GM12891 (cell line): ENCODE measurements around the gene MARCKS.
A peak's percentile ranks its signal among the peaks of the same experiment; 100 is the strongest.
"Not testable (repeated sequence)": the region's sequence is repeated elsewhere in the genome, so short reads cannot be mapped to it uniquely, and the experiment has no call there.

Experiments used
- DNase-seq: peaks from one replicate; pipeline ENCODE4 v3.0.0; 2011; ENCODE audit warnings: low spot score; ENCODE audit not compliant: insufficient read length
- FAIRE-seq: peaks from 2 replicates; lab custom pipeline; 2011; peaks lifted over from hg19 to GRCh38; lab: Jason Lieb, UNC
- PAX5 ChIP-seq: IDR thresholded peaks from 2 replicates; pipeline ENCODE4 v1.6.1; 2011; ENCODE audit warnings: low read length, moderate library complexity, mild to moderate bottlenecking; ENCODE audit not compliant: insufficient read depth, severe bottlenecking
- POLR2A ChIP-seq: IDR thresholded peaks from 2 replicates; pipeline ENCODE4 v1.6.1; 2011; ENCODE audit warnings: low read depth, low read length, control low read depth
- POLR2AphosphoS5 ChIP-seq: IDR thresholded peaks from 2 replicates; pipeline ENCODE4 v1.6.1; 2011; ENCODE audit warnings: low read depth, low read length, control low read depth
- POU2F2 ChIP-seq: IDR thresholded peaks from 2 replicates; pipeline ENCODE4 v1.6.1; 2011; ENCODE audit warnings: low read depth, mild to moderate bottlenecking, control low read depth, low read length, moderate library complexity
- SPI1 ChIP-seq: IDR thresholded peaks from 2 replicates; pipeline ENCODE4 v1.6.1; 2011; ENCODE audit warnings: low read depth, low read length, control low read depth
- TAF1 ChIP-seq: IDR thresholded peaks from 2 replicates; pipeline ENCODE4 v1.6.1; 2011; ENCODE audit warnings: low read depth, low read length, control low read depth

The MARCKS gene

DNA sequence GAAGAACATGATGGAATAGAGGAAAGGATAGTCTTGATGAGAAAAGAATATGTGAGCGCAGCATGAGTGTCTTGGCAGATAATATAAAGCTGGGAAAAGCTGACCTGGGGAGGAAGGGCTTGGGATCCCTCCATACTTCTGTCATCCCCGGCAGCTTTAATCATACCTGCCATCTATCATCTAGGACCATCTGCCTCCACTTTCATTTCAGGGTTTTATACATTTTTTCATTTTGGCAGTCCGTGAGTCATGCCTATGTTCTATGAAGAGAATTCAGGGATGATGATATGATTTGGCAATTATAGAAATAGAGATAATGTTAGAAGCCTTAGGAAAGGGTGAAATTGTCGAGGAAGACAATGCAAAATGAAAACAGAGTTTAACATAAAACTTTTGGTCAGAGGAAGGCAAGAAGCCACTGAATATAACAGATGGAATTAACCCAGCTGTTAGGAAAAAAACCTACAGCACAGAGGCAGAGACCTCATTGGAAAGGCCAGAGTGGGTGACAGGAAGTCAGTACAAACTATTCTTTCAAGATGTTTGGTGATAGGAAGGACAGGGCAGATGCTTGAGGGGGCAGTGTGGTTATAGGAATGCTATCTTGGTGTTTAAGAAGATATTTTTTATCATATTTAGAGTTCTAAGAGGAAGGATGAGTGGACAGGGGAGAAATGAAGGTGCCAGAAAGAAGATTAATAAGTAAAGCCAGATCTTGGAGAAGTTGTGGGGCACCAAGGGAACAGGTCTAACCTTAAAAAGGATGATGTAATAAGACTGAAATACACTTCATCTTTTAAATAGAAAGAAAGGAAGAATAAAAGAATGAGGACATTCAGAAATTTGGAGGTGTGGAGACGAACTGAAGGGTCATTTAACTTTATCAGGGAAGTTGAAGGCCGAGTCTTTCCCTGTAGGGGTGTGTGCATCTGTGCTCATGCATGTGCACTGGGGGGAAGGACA lies 37.8 kb downstream of the MARCKS start:
- DNase-seq (no peak), FAIRE-seq (no peak)
- TF ChIP-seq TAF1, result no peak
- no peak for TF ChIP-seq POLR2A
- TF ChIP-seq PAX5, result no peak

GRCh38 chr6:113901482-113901881 lies 44.3 kb downstream of the MARCKS start:
- no peak for TF ChIP-seq PAX5
- no peak for TF ChIP-seq SPI1
- no peak for TF ChIP-seq TAF1
- no peak for TF ChIP-seq POLR2AphosphoS5
- no peak for TF ChIP-seq POLR2A
- no peak for TF ChIP-seq POU2F2
- FAIRE-seq (no peak), DNase-seq (no peak)

- TF ChIP-seq PAX5 (no peak), POLR2A (no peak), TAF1 (no peak), POU2F2 (no peak), SPI1 (no peak), POLR2AphosphoS5 (no peak)
- FAIRE-seq (no peak), DNase-seq (no peak)
Observed at GRCh38 chr6:113903666-113904330, 46.7 kb downstream of the MARCKS start.

DNA sequence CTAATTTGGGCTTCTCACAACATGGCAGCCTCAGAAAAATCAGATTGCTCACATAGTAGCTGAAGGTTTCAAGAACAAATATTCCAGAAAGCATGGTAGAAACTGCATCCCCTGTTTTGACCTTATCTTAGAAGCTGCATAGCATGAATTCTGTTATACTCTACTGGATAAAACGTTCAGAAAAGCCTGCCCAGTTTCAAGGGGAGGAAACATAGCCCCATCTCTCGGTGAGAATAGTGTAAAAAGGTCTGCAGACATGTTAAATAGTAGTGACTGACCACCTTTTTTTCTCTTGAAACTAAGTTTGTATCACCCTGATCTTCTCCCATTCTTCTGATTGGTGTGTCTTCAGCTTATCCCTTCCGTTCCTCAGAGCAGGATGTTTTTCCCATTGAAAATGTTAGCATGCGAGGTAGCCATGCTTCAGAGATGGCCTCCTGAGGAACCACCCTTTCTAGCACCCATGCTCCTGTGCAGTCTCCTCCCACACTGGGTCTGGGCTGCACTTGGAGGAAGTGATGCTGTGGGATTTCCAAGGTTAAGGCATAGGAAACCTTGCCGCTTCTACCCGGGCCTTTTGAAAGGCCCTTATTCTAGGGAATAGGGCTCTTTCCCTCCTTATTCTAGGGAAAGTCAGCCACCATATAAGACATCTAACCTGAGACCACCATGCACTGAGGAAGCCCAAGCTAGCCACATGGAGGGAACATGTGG lies 50.1 kb downstream of the MARCKS start:
- no peak for TF ChIP-seq POLR2AphosphoS5
- no peak for TF ChIP-seq POLR2A
- TF ChIP-seq PAX5, result no peak
- TF ChIP-seq POU2F2, result no peak
- no peak for TF ChIP-seq TAF1
- no peak for TF ChIP-seq SPI1
- DNase-seq (no peak), FAIRE-seq (no peak)

DNA sequence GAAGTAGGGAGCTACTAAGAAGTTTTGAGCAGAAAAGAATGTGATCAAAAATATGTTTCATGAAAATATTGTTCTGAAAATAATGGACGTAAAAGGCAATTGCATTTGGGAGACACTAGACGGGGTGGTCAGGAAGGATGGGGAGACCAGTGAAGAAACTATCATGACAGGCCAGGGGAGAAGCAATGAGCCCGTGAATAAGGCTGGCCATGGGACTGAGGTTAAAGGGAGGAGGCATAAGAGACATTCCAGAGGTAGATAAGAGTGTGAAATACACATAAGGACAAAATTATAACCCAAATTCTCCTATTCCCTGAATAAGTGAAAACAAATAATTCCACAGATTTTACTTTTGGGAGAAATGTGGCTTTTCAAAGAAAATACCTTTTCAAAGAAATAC lies 51.7 kb downstream of the MARCKS start:
- FAIRE-seq (no peak), DNase-seq (no peak)
- TF ChIP-seq TAF1 (no peak), SPI1 (no peak), POLR2AphosphoS5 (no peak), POLR2A (no peak), PAX5 (no peak), POU2F2 (no peak)

DNA sequence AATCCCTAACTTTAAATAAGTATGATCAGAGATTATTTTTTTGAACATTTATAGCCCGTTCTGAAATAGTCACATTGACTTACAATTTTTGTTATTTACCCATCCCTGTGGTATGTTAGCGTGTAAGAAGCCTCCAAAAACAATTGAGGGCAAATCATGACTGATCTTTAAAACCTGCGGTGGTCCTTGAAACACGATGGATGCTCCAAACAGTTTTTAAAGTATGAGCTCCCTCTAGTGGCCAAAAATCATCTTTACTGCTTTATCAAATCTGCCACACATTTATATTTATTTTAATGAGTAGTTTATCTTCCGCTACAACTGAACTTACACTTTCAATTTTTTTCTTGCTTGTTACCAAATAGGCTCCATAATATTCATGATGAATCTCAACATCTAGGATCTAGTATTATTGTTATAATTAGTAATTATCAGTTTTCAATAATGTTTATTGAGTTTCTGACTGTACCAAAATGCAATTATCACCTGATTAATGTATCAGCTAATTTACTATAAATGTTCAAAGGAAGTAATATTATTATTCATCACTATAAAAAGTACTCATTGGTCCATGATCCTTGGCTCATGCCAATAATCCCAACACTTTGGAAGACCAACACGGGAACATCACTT lies 52.2 kb downstream of the MARCKS start:
- no peak for FAIRE-seq
- TF ChIP-seq POLR2AphosphoS5 (no peak), TAF1 (no peak), POLR2A (no peak), SPI1 (no peak), POU2F2 (no peak), PAX5 (no peak)
- DNase-seq, result peak; percentile 30

- FAIRE-seq, DNase-seq: not testable (repeated sequence)
Observed at GRCh38 chr6:113910285-113910684, 53.1 kb downstream of the MARCKS start.
